ENCODE results near the gene ASB2.

DNA sequence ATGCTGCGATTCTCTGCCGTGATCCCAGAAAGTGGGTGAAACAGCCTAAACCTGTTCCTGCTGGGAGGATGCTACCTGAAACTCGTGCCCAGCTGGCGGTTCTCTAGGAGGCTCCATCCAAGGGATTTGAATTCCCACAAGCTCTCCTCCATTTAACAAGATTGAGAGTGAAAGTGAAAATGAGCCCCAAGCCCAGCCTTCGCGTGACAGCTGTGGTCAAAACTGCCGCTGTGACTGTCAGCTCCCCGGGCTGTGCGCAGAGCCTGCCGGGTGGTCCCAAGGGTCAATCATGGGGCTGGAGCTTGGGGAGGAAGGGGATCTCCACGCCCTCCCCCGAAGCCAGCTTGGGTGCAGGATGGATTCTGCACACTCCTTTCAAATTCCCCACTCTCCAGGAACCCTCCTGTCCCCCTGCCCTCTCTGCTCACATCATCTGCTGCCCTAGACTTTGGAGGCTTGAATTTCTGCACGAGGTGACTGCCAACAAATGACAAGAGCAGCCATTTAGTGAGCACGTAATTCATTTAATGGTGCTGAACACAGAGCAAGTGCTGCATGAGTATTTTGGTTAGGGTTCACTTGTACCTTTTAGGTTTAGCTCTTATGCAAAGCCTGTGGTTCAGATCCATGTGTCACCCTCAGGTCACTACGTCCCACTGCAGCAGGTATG, 5.3 kb downstream of the ASB2 start:
- TF ChIP-seq, protein P1, sequence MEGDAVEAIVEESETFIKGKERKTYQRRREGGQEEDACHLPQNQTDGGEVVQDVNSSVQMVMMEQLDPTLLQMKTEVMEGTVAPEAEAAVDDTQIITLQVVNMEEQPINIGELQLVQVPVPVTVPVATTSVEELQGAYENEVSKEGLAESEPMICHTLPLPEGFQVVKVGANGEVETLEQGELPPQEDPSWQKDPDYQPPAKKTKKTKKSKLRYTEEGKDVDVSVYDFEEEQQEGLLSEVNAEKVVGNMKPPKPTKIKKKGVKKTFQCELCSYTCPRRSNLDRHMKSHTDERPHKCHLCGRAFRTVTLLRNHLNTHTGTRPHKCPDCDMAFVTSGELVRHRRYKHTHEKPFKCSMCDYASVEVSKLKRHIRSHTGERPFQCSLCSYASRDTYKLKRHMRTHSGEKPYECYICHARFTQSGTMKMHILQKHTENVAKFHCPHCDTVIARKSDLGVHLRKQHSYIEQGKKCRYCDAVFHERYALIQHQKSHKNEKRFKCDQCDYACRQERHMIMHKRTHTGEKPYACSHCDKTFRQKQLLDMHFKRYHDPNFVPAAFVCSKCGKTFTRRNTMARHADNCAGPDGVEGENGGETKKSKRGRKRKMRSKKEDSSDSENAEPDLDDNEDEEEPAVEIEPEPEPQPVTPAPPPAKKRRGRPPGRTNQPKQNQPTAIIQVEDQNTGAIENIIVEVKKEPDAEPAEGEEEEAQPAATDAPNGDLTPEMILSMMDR (IDR thresholded peaks at IDR 0.05) = peak in 1 of 7 experiments; percentile 7
- TF ChIP-seq POLR2AphosphoS5 (IDR thresholded peaks at IDR 0.05) (no peak), EP300 (IDR thresholded peaks at IDR 0.05) (no peak)
